SK-N-SH treated with all-trans-retinoic acid at 6 μM for 48 hours (cell line): ENCODE data around the gene CHL1.

Experiments
- ATAC-seq: fragments of 200-7000 bp; cut with Tn5 transposase; 3 replicates; pipeline ENCODE4 v1.9.1; 2020; ENCODE audit warnings: mild to moderate bottlenecking, moderate library complexity
- ARNTL ChIP-seq: fragments of 450-650 bp; formaldehyde crosslinking; IDR thresholded peaks from 2 replicates; pipeline ENCODE4 v1.5.0; 2020; ENCODE audit warnings: low read depth, mild to moderate bottlenecking, moderate library complexity, borderline replicate concordance
- BACH2 ChIP-seq: fragments of 250-450 bp; sonication (Bioruptor Pico); IDR thresholded peaks from 2 replicates; pipeline ENCODE4 v1.9.0; 2021; ENCODE audit warnings: mild to moderate bottlenecking, borderline replicate concordance
- CSDC2 ChIP-seq: fragments of 250-450 bp; sonication (Bioruptor Pico); IDR thresholded peaks from 2 replicates; pipeline ENCODE4 v1.5.0; 2020; ENCODE audit warnings: mild to moderate bottlenecking, moderate library complexity
- CSRNP3 ChIP-seq: fragments of 250-450 bp; sonication (Bioruptor Pico); IDR thresholded peaks from 2 replicates; pipeline ENCODE4 v1.5.1; 2021; ENCODE audit warnings: mild to moderate bottlenecking, moderate library complexity
- ESRRG ChIP-seq: fragments of 250-450 bp; sonication (Bioruptor Pico); IDR thresholded peaks from 2 replicates; pipeline ENCODE4 v1.6.1; 2021; ENCODE audit warnings: mild to moderate bottlenecking
- GLIS3 ChIP-seq: fragments of 250-450 bp; sonication (Bioruptor Pico); IDR thresholded peaks from 2 replicates; pipeline ENCODE4 v1.5.0; 2020; ENCODE audit warnings: mild to moderate bottlenecking, moderate library complexity
- ISL1 ChIP-seq: fragments of 250-450 bp; sonication (Bioruptor Pico); IDR thresholded peaks from 2 replicates; pipeline ENCODE4 v2.1.2; 2022; ENCODE audit warnings: mild to moderate bottlenecking, moderate library complexity
- OSR1 ChIP-seq: fragments of 250-450 bp; sonication (Bioruptor Pico); IDR thresholded peaks from 2 replicates; pipeline ENCODE4 v1.8.0; 2022; ENCODE audit warnings: moderate library complexity, mild to moderate bottlenecking, inconsistent platforms
- PATZ1 ChIP-seq: fragments of 250-450 bp; sonication (Bioruptor Pico); IDR thresholded peaks from 2 replicates; pipeline ENCODE4 v1.8.0; 2020; ENCODE audit warnings: mild to moderate bottlenecking, moderate library complexity, borderline replicate concordance
- PPARA ChIP-seq: fragments of 250-450 bp; sonication (Bioruptor Pico); IDR thresholded peaks from 2 replicates; pipeline ENCODE4 v1.5.0; 2020; ENCODE audit warnings: mild to moderate bottlenecking, borderline replicate concordance
- RARB ChIP-seq: fragments of 250-450 bp; sonication (Bioruptor Pico); IDR thresholded peaks from 2 replicates; pipeline ENCODE4 v1.8.0; 2021; ENCODE audit warnings: mild to moderate bottlenecking, moderate library complexity
- SNAI2 ChIP-seq: fragments of 250-450 bp; sonication (Bioruptor Pico); IDR thresholded peaks from 2 replicates; pipeline ENCODE4 v1.5.0; 2020; ENCODE audit warnings: mild to moderate bottlenecking, moderate library complexity
- TOX ChIP-seq: fragments of 250-450 bp; sonication (Bioruptor Pico); IDR thresholded peaks from 2 replicates; pipeline ENCODE4 v1.8.0; 2021; ENCODE audit warnings: mild to moderate bottlenecking, moderate library complexity, borderline replicate concordance
- ZNF565 ChIP-seq: fragments of 450-650 bp; formaldehyde crosslinking; conservative IDR thresholded peaks from 2 replicates; pipeline ENCODE4 v1.5.0; 2020; ENCODE audit warnings: low read depth, mild to moderate bottlenecking, moderate library complexity
- ZNF70 ChIP-seq: fragments of 450-650 bp; formaldehyde crosslinking; IDR thresholded peaks from 2 replicates; pipeline ENCODE4 v1.5.0; 2020; ENCODE audit warnings: mild to moderate bottlenecking, moderate library complexity
- ZNF8 ChIP-seq: fragments of 450-650 bp; formaldehyde crosslinking; IDR thresholded peaks from 2 replicates; pipeline ENCODE4 v1.5.0; 2020; ENCODE audit warnings: mild to moderate bottlenecking, moderate library complexity
- TF ChIP-seq, protein P1 (sequence below): fragments of 250-450 bp; sonication (Bioruptor Pico); IDR thresholded peaks from 2 replicates; pipeline ENCODE4 v1.5.0; 2020; ENCODE audit warnings: mild to moderate bottlenecking, moderate library complexity
- TF ChIP-seq, protein P2 (sequence below): fragments of 250-450 bp; sonication (Bioruptor Pico); IDR thresholded peaks from 2 replicates; pipeline ENCODE4 v1.8.0; 2021; ENCODE audit warnings: low read depth, mild to moderate bottlenecking, moderate library complexity, borderline replicate concordance
- TF ChIP-seq, protein P3 (sequence below): fragments of 250-450 bp; sonication (Bioruptor Pico); IDR thresholded peaks from 2 replicates; pipeline ENCODE4 v1.5.1; 2020; ENCODE audit warnings: low read depth, mild to moderate bottlenecking, moderate library complexity

The CHL1 gene

DNA sequence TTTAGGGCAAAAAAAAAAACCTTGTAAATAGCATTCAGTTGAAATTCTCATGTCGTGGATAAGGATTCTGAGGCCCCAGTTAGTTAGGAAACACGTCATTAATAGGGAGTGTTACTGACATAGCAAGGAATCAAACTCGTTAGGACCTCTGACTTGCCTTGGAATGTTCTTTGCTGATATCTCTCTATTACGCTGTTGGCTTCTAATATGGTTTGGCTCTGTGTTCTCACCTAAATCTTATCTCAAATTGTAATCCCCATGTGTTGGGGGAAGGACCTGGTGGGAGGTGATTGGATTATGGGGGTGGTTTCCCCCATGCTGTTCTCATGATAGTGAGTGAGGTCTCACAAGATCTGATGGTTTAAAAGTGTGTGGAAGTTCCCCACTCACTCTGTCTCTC, 40.3 kb downstream of the CHL1 start (continued):
- TF ChIP-seq ESRRG, result no peak
- TF ChIP-seq ZNF8, result no peak

DNA sequence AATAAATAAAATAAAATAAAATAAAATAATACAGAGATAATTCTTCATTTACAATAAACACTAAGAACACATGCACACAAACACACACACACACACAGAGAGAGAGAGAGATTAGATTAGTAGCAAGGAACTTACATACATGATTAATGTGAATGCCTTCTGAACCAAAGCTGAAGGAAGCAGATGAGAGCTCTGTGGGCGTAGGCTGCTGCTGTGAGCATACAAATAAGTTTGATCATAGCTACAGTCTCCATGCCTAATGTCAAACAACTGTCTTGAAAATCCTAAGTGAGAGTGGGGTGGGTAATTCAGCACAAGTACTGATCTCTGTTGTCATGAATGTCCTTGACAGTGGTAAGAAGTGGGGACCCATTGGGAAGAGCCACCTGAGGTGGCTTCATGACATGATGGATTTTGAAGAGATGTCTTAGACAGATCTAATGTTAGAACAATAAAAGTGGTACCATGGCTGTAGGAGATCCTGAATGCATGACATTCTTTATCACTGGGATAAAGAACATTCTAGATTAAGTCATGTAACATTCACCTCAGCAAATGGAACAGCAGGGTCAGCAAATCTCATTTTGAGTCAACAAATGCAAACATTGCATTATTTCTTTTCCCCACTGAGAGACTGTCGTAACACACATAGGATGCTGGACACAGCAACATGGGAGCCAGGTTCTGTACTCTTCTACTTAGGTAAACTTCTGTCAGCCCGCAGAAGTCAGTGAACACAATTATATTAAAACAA, 46.2 kb downstream of the CHL1 start:
- TF ChIP-seq ARNTL, result no peak
- TF ChIP-seq CSDC2 (CRISPR knock-in tag), result no peak
- no peak for TF ChIP-seq SNAI2
- TF ChIP-seq, all 23 proteins: peak for 0
- no peak for ATAC-seq

DNA sequence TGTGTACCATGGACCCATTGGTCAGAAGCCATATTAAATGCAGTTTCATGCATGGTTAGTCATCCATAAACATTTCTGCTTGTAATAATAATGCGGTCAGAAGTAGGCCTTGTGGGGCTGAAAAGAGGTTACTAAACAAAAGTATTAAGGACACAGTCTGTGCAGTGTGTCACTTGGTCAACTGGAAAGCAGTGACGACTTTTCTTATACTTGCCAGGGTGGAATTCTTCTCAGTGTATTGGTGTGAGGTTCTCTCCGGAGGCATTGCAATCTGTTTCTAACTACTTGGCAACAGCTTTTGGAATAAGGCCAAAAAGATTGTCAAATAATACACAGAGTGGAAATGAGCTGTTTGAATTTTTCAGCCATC, 46.8 kb downstream of the CHL1 start:
- ATAC-seq, result no peak
- no peak for TF ChIP-seq GLIS3
- TF ChIP-seq ZNF8, result no peak
- no peak for TF ChIP-seq ZNF70 (CRISPR knock-in tag)
- TF ChIP-seq BACH2, result no peak
- TF ChIP-seq, all 23 proteins: peak for 0

DNA sequence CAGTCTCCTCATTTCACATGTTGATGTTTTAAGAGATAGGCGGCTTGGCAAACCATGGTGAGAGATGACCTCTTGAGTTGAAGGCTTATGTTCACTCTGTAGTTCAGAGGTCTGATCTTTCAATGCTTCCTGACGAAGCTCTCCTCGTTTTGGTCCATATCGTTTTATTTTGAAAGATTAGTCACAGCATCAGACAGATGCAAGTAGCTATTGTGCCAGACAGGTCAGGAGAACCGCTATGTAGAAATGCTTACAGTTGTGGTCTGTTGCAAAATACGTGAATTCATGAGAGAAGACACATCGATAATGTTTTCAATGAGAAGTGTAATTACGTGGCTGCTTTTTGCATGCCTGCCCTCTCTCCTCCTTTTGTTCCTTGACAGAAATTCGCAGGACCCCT, 47.5 kb downstream of the CHL1 start:
- TF ChIP-seq, protein P1, sequence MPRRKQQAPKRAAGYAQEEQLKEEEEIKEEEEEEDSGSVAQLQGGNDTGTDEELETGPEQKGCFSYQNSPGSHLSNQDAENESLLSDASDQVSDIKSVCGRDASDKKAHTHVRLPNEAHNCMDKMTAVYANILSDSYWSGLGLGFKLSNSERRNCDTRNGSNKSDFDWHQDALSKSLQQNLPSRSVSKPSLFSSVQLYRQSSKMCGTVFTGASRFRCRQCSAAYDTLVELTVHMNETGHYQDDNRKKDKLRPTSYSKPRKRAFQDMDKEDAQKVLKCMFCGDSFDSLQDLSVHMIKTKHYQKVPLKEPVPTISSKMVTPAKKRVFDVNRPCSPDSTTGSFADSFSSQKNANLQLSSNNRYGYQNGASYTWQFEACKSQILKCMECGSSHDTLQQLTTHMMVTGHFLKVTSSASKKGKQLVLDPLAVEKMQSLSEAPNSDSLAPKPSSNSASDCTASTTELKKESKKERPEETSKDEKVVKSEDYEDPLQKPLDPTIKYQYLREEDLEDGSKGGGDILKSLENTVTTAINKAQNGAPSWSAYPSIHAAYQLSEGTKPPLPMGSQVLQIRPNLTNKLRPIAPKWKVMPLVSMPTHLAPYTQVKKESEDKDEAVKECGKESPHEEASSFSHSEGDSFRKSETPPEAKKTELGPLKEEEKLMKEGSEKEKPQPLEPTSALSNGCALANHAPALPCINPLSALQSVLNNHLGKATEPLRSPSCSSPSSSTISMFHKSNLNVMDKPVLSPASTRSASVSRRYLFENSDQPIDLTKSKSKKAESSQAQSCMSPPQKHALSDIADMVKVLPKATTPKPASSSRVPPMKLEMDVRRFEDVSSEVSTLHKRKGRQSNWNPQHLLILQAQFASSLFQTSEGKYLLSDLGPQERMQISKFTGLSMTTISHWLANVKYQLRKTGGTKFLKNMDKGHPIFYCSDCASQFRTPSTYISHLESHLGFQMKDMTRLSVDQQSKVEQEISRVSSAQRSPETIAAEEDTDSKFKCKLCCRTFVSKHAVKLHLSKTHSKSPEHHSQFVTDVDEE, result no peak
- TF ChIP-seq ZNF8 (no peak), TOX (CRISPR knock-in tag) (no peak), RARB (CRISPR knock-in tag) (no peak)
- no peak for ATAC-seq

GRCh38 chr3:247916-248315, 51.4 kb downstream of the CHL1 start:
- ATAC-seq, result no peak
- TF ChIP-seq CSDC2 (CRISPR knock-in tag) (no peak), SNAI2 (no peak), ZNF8 (no peak), PPARA (CRISPR knock-in tag) (no peak), ARNTL (no peak), TOX (CRISPR knock-in tag) (no peak), ZNF565 (CRISPR knock-in tag) (no peak), RARB (CRISPR knock-in tag) (no peak), PATZ1 (CRISPR knock-in tag) (no peak), BACH2 (no peak), CSRNP3 (CRISPR knock-in tag) (no peak), OSR1 (CRISPR knock-in tag) (no peak), ISL1 (no peak), GLIS3 (no peak)
- TF ChIP-seq, protein P2, sequence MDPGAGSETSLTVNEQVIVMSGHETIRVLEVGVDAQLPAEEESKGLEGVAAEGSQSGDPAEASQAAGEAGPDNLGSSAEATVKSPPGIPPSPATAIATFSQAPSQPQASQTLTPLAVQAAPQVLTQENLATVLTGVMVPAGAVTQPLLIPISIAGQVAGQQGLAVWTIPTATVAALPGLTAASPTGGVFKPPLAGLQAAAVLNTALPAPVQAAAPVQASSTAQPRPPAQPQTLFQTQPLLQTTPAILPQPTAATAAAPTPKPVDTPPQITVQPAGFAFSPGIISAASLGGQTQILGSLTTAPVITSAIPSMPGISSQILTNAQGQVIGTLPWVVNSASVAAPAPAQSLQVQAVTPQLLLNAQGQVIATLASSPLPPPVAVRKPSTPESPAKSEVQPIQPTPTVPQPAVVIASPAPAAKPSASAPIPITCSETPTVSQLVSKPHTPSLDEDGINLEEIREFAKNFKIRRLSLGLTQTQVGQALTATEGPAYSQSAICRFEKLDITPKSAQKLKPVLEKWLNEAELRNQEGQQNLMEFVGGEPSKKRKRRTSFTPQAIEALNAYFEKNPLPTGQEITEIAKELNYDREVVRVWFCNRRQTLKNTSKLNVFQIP, result no peak
- TF ChIP-seq, protein P3, sequence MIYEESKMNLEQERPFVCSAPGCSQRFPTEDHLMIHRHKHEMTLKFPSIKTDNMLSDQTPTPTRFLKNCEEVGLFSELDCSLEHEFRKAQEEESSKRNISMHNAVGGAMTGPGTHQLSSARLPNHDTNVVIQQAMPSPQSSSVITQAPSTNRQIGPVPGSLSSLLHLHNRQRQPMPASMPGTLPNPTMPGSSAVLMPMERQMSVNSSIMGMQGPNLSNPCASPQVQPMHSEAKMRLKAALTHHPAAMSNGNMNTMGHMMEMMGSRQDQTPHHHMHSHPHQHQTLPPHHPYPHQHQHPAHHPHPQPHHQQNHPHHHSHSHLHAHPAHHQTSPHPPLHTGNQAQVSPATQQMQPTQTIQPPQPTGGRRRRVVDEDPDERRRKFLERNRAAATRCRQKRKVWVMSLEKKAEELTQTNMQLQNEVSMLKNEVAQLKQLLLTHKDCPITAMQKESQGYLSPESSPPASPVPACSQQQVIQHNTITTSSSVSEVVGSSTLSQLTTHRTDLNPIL, result no peak
- TF ChIP-seq, protein P1, result no peak
